ENCODE measurements around the gene CLDN14.
A peak's percentile ranks its signal among the peaks of the same experiment; 100 is the strongest.
"Not testable (repeated sequence)": the region's sequence is repeated elsewhere in the genome, so short reads cannot be mapped to it uniquely, and the experiment has no call there.

The CLDN14 gene

GRCh38 chr21:36499578-36500471, 19.9 kb upstream of the CLDN14 start:
- DNase-seq (ENCODE audit: low read depth) = peak; percentile 36

- no peak for DNase-seq (ENCODE audit: low read depth)
Measured at GRCh38 chr21:36494557-36494956, 14.6 kb upstream of the CLDN14 start.

- DNase-seq (ENCODE audit: low read depth) = peak; percentile 64
Measured at GRCh38 chr21:36491209-36491910, 11.4 kb upstream of the CLDN14 start.

DNA sequence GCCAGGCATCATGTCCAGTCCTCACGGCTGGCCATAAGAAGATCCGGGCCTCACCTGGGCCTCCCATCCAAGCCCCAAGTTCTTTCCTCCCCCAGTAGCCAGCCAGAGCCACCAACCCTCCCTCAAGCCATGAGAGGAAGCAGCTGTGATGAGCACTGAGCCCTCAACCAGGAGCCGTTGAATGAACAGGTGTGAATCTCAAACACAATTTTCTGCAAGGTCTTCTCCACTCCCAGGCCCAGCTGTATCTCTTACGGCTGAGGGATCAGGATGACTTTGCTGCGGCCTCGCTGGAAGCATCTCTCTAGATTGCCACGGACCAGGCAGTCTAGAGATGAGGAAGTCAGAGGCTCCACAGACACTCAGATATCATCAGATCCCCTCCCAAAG, 9.8 kb upstream of the CLDN14 start:
- DNase-seq (ENCODE audit: low read depth) = no peak

GRCh38 chr21:36489103-36489775, 9.3 kb upstream of the CLDN14 start:
- DNase-seq (ENCODE audit: low read depth) = no peak

DNA sequence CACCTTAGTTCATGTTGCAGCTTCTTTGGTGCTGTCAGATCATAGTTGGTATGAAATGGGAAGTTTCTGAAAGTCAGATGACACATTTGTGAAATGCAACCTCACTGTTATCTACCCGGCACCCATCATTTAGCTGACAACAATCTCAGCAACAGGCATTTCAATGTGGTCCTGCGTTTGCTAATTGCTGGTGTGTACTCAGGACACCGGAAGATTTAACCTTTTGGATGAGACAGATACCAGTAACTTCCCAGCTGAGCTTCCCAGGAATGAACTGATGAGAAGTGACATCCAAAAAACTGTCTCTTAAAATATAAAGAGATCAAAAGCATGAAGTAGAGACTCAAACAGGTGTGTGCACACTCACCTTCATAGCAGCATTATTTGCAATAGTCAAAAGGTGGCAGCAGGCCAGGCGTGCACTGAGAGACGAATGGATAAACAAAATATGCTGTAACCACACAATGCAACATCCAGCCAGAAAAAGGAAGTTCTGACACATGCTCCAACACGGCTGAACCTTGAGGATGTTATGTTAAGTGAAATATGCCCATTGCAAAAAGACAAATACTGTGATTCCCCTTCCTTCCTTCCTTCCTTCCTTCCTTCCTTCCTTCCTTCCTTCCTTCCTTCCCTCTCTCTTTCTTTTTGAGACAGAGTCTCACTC, 7.9 kb upstream of the CLDN14 start:
- DNase-seq (ENCODE audit: low read depth) = no peak

GRCh38 chr21:36486246-36486645, 6.3 kb upstream of the CLDN14 start:
- no peak for DNase-seq (ENCODE audit: low read depth)

- DNase-seq (ENCODE audit: low read depth) = no peak
Measured at GRCh38 chr21:36485476-36485875, 5.6 kb upstream of the CLDN14 start.

GRCh38 chr21:36483095-36483494, 3.2 kb upstream of the CLDN14 start:
- DNase-seq (ENCODE audit: low read depth) = no peak

GRCh38 chr21:36482673-36483072, 2.8 kb upstream of the CLDN14 start:
- no peak for DNase-seq (ENCODE audit: low read depth)

GRCh38 chr21:36482181-36482580, 2.3 kb upstream of the CLDN14 start:
- DNase-seq (ENCODE audit: low read depth) = no peak

- DNase-seq (ENCODE audit: low read depth) = no peak
Measured at GRCh38 chr21:36481639-36482038, 1.7 kb upstream of the CLDN14 start.

DNA sequence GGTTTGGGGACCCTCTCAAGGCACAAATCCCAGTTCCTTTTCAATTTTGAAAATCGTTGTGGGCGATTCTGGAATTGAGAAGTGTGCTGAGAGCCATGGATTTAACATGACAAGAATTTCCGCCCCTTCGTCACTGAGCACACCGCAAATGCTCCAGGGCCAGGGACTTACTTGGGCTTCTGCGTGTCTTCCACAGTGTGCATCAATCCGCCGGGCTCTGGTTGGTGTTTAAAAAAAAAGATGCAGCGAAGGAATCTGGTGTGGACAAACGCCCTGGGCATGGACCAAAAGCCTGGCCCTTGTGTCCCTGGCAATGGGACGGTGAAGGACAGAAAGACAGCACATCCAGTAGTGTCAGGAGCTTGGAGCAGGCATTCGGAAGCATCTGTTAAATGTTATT, 696 bp upstream of the CLDN14 start:
- DNase-seq (ENCODE audit: low read depth) = no peak

GRCh38 chr21:36478941-36479340, 981 bp downstream of the CLDN14 start:
- no peak for DNase-seq (ENCODE audit: low read depth)

DNA sequence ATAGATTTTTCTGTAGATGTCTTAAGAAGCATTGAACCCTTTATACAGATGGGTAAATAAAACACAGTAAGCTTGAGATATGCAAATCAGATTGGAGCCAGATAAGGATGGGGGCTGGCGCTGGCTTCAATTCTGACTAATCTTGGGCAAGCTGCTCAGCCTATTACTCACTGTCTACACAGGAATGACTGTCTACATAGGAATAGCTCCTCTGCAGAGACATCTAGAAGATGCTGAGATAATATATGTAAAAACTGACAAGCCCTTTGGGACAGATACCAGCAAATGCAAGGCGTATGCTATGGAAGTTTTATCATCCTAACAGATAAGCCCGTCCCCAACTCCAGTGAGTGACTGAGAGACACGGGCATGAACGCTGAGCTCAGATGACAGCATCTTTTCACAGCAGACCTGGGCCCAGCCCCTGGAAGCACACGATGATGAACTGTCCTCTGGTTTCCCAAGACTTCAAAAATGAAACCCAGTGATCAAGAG, 1.7 kb downstream of the CLDN14 start:
- peak; percentile 38 for DNase-seq (ENCODE audit: low read depth)

- DNase-seq (ENCODE audit: low read depth) = no peak
Measured at GRCh38 chr21:36477559-36477958, 2.4 kb downstream of the CLDN14 start.

GRCh38 chr21:36477001-36477400, 2.9 kb downstream of the CLDN14 start:
- no peak for DNase-seq (ENCODE audit: low read depth)

DNA sequence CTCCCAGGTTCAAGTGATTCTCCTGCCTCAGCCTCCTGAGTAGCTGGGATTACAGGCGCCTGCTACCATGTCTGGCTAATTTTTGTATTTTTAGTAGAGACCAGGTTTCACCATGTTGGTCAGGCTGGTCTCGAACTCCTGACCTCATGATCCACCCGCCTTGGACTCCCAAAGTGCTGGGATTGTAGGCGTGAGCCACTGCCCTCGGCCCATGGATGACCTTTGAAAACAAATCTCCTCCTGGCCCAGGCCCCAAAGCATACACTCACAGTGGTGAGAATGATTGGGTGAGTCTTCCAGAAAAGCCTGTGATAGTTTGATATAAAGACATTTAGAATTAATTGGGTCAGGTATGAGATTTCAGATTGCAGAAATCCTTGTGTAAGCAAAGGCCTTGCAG, 3.4 kb downstream of the CLDN14 start:
- DNase-seq (ENCODE audit: low read depth) = not testable (repeated sequence)

GRCh38 chr21:36474591-36474990, 5.3 kb downstream of the CLDN14 start:
- DNase-seq (ENCODE audit: low read depth) = no peak

DNA sequence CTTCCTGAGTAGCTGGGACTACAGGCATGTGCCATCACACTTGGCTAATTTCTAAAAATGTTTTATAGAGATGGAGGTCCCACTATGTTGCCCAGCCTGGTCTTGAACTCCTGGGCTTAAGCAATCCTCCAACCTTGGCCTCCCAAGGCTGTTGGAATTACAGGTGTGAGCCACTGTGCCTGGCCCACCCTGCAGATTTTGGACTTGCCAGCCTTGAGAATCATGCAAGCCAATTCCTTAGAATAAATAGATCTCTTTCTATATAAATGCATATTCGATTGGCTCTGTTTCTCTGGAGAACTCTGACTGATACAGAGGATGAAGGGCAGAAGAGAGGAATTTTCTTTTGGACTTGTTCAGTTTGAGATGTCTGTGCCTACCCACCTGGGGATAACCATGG, 6.7 kb downstream of the CLDN14 start:
- no peak for DNase-seq (ENCODE audit: low read depth)

DNA sequence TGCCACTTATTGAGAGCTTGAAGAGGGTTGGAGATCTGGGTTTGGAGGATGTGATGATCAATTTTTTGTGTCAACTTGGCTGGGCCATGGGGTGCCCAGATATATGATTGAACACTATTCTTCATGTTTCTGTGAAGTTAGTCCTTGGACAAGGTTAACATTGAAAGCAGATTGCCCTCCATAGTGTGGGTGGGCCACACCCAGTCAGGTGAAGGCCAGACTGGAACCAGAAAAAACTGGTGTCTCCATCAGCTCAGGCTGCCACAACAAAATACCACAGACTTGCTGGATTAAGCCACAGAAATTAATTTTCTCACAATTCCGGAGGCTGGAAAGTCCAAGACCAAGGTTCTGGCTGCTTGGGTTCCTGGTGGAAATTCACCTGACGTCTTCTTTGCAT, 7.5 kb downstream of the CLDN14 start:
- DNase-seq (ENCODE audit: low read depth) = no peak

GRCh38 chr21:36471254-36471723, 8.6 kb downstream of the CLDN14 start:
- no peak for DNase-seq (ENCODE audit: low read depth)

All from GM04504 (cell line).